Measurements from ENCODE around the gene AADACL4. TPM values are rescaled to one million over a fixed set of nuclear protein-coding genes. Genes with fewer than 3 reads are reported as not detected.

The AADACL4 gene
- total and polyA plus RNA-seq, 9 of the 15 experiments (the other 6 are each of a cell fraction or from before 2014, with no cell fraction given), result not detected

DNA sequence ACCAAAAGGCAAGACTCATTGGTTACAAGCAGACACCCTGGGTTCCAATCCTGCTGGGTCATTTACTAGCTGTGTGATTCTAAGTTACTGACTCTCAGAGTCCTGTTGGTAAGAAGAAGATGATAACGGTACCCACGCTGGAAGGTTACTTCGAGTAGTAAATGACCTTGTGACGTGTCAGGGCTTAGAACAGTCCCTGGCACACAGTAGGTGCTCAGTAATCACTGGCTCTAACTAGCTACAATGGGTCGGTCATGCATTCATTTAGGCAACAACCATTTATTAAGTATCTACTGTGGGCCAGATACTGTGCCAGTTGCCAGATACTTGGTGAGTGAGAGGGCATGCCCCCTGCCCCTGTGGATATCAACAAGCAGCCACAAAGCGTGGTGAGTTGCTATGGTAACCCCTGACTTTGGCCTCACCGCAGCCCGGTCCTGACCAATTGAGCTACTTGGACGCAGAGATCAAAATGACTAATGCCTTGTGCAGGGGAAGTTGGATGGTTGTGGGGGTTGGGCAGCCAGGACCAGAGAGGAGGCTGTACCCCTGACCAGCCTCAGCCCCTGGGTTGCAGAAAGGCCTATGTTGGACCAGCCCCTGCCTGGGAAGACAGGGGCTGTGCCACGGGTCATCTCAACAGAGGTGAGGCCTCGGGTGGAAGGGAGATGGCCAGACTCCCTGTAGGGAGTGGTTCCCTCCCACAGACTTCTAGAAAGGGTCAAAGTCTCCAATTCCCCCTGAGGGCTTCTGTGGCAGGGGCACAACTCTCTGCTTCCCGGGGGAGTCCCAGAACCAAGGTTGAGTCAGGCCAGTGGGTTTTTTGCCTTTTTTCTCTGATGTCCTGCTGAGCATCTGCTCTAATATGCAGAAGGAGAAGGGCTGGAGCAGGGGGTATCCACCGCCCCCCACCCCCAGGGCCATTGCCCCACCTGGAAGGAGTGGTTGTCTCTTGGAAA is 41.9 kb upstream of the AADACL4 start (continued):
- TF ChIP-seq, protein P1, sequence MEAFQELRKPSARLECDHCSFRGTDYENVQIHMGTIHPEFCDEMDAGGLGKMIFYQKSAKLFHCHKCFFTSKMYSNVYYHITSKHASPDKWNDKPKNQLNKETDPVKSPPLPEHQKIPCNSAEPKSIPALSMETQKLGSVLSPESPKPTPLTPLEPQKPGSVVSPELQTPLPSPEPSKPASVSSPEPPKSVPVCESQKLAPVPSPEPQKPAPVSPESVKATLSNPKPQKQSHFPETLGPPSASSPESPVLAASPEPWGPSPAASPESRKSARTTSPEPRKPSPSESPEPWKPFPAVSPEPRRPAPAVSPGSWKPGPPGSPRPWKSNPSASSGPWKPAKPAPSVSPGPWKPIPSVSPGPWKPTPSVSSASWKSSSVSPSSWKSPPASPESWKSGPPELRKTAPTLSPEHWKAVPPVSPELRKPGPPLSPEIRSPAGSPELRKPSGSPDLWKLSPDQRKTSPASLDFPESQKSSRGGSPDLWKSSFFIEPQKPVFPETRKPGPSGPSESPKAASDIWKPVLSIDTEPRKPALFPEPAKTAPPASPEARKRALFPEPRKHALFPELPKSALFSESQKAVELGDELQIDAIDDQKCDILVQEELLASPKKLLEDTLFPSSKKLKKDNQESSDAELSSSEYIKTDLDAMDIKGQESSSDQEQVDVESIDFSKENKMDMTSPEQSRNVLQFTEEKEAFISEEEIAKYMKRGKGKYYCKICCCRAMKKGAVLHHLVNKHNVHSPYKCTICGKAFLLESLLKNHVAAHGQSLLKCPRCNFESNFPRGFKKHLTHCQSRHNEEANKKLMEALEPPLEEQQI (IDR thresholded peaks at IDR 0.05), result no peak
- TF ChIP-seq, protein P2, sequence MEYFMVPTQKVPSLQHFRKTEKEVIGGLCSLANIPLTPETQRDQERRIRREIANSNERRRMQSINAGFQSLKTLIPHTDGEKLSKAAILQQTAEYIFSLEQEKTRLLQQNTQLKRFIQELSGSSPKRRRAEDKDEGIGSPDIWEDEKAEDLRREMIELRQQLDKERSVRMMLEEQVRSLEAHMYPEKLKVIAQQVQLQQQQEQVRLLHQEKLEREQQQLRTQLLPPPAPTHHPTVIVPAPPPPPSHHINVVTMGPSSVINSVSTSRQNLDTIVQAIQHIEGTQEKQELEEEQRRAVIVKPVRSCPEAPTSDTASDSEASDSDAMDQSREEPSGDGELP (CRISPR knock-in tag; IDR thresholded peaks at IDR 0.05; ENCODE audit: borderline replicate concordance), result no peak
- TF ChIP-seq FOXA1 (IDR thresholded peaks at IDR 0.05; ENCODE audit: borderline replicate concordance) (no peak), NR2F6 (CRISPR knock-in tag; IDR thresholded peaks at IDR 0.05) (no peak), ETS2 (tag; IDR thresholded peaks at IDR 0.05; ENCODE audit: borderline replicate concordance, poor library complexity, severe bottlenecking) (no peak), SUPT5H (IDR thresholded peaks at IDR 0.05) (0 out of 2 replicates have a peak, but pooled peaks have one; percentile 21), NFE2L1 (tag; IDR thresholded peaks at IDR 0.05; ENCODE audit: borderline replicate concordance, low read depth) (no peak), POLR2A (conservative IDR thresholded peaks at IDR 0.05) (no peak), ZNF175 (CRISPR knock-in tag; IDR thresholded peaks at IDR 0.05; ENCODE audit: low read depth) (no peak), KAT8 (IDR thresholded peaks at IDR 0.05; ENCODE audit: low read depth) (no peak), CBFA2T3 (IDR thresholded peaks at IDR 0.05) (peak; percentile 7; the same call in 1 of the 2 replicates), OTX1 (CRISPR knock-in tag; IDR thresholded peaks at IDR 0.05) (no peak)
- TF ChIP-seq, protein P3, sequence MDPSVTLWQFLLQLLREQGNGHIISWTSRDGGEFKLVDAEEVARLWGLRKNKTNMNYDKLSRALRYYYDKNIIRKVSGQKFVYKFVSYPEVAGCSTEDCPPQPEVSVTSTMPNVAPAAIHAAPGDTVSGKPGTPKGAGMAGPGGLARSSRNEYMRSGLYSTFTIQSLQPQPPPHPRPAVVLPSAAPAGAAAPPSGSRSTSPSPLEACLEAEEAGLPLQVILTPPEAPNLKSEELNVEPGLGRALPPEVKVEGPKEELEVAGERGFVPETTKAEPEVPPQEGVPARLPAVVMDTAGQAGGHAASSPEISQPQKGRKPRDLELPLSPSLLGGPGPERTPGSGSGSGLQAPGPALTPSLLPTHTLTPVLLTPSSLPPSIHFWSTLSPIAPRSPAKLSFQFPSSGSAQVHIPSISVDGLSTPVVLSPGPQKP (CRISPR knock-in tag; IDR thresholded peaks at IDR 0.05), result no peak
- TF ChIP-seq, protein P4, sequence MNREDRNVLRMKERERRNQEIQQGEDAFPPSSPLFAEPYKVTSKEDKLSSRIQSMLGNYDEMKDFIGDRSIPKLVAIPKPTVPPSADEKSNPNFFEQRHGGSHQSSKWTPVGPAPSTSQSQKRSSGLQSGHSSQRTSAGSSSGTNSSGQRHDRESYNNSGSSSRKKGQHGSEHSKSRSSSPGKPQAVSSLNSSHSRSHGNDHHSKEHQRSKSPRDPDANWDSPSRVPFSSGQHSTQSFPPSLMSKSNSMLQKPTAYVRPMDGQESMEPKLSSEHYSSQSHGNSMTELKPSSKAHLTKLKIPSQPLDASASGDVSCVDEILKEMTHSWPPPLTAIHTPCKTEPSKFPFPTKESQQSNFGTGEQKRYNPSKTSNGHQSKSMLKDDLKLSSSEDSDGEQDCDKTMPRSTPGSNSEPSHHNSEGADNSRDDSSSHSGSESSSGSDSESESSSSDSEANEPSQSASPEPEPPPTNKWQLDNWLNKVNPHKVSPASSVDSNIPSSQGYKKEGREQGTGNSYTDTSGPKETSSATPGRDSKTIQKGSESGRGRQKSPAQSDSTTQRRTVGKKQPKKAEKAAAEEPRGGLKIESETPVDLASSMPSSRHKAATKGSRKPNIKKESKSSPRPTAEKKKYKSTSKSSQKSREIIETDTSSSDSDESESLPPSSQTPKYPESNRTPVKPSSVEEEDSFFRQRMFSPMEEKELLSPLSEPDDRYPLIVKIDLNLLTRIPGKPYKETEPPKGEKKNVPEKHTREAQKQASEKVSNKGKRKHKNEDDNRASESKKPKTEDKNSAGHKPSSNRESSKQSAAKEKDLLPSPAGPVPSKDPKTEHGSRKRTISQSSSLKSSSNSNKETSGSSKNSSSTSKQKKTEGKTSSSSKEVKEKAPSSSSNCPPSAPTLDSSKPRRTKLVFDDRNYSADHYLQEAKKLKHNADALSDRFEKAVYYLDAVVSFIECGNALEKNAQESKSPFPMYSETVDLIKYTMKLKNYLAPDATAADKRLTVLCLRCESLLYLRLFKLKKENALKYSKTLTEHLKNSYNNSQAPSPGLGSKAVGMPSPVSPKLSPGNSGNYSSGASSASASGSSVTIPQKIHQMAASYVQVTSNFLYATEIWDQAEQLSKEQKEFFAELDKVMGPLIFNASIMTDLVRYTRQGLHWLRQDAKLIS (CRISPR knock-in tag; IDR thresholded peaks at IDR 0.05), result no peak
- TF ChIP-seq, protein P5, sequence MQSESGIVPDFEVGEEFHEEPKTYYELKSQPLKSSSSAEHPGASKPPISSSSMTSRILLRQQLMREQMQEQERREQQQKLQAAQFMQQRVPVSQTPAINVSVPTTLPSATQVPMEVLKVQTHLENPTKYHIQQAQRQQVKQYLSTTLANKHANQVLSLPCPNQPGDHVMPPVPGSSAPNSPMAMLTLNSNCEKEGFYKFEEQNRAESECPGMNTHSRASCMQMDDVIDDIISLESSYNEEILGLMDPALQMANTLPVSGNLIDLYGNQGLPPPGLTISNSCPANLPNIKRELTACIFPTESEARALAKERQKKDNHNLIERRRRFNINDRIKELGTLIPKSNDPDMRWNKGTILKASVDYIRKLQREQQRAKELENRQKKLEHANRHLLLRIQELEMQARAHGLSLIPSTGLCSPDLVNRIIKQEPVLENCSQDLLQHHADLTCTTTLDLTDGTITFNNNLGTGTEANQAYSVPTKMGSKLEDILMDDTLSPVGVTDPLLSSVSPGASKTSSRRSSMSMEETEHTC (IDR thresholded peaks at IDR 0.05), result no peak

All from K562 (cell line).